Caco-2 (cell line): Measurements from ENCODE around the gene SLA2. TPM values are rescaled to one million over a fixed set of nuclear protein-coding genes. Genes with fewer than 3 reads are reported as not detected.
A peak's percentile ranks its signal among the peaks of the same experiment; 100 is the strongest.
"Not testable (repeated sequence)": the region's sequence is repeated elsewhere in the genome, so short reads cannot be mapped to it uniquely, and the experiment has no call there.

Source experiments
- BruUV-seq: library from RNA; stranded (reverse); fragments of 400-500 nt; replicated peaks from 2 replicates; lab custom pipeline; 2021; lab: Mats Ljungman, UMichigan
- CTCF ChIA-PET: fragments of 300-600 bp; sonication (Branson Sonifier 250); formaldehyde crosslinking; loops from one replicate; lab custom pipeline; 2022; ENCODE audit warnings: antibody characterized with exemption; lab: Charles Lee
- POLR2A ChIA-PET: fragments of 300-600 bp; sonication (Branson Sonifier 250); formaldehyde crosslinking; loops from one replicate; lab custom pipeline; 2022; ENCODE audit warnings: antibody characterized with exemption; lab: Charles Lee
- DNase-seq, 2 experiments: peaks; one replicate each; pipeline versions ENCODE4 v3.0.0 to v3.0.0-alpha.2; 2020 to 2022
- H3K27me3 ChIP-seq: replicated peaks from 2 replicates; pipeline ENCODE4 v1.6.0; 2011; ENCODE audit warnings: low read length; ENCODE audit not compliant: control insufficient read depth, insufficient read depth
- H3K36me3 ChIP-seq: 2 replicates; pipeline ENCODE4 v1.5.1; 2011; ENCODE audit warnings: low read length; ENCODE audit not compliant: control insufficient read depth, insufficient read depth
- H3K4me1 ChIP-seq: fragments of 250-450 bp; sonication (Bioruptor Pico); 2 replicates; pipeline ENCODE4 v1.5.1; 2020; ENCODE audit warnings: mild to moderate bottlenecking
- H3K4me3 ChIP-seq: 2 replicates; pipeline ENCODE4 v1.5.1; 2011; ENCODE audit warnings: low read depth, mild to moderate bottlenecking, control low read depth, low read length
- H3K9me3 ChIP-seq: fragments of 250-450 bp; sonication (Bioruptor Pico); 2 replicates; pipeline ENCODE4 v1.5.1; 2020; ENCODE audit warnings: mild to moderate bottlenecking, moderate library complexity
- H3K27ac Mint-ChIP-seq: one replicate; pipeline ENCODE4 v1.8.0; 2022; ENCODE audit warnings: mixed read lengths; ENCODE audit not compliant: unreplicated experiment
- H3K27me3 Mint-ChIP-seq: one replicate; pipeline ENCODE4 v1.8.0; 2022; ENCODE audit warnings: mixed read lengths; ENCODE audit not compliant: insufficient read depth, unreplicated experiment
- H3K36me3 Mint-ChIP-seq: one replicate; pipeline ENCODE4 v1.8.0; 2022; ENCODE audit warnings: mild to moderate bottlenecking, mixed read lengths; ENCODE audit not compliant: insufficient read depth, unreplicated experiment
- H3K4me1 Mint-ChIP-seq: one replicate; pipeline ENCODE4 v1.8.0; 2022; ENCODE audit warnings: low read depth, mixed read lengths; ENCODE audit not compliant: unreplicated experiment
- H3K4me3 Mint-ChIP-seq: one replicate; pipeline ENCODE4 v1.8.0; 2022; ENCODE audit warnings: mild to moderate bottlenecking, moderate library complexity, mixed read lengths; ENCODE audit not compliant: unreplicated experiment
- H3K9me3 Mint-ChIP-seq: one replicate; pipeline ENCODE4 v1.8.0; 2022; ENCODE audit warnings: mixed read lengths; ENCODE audit not compliant: unreplicated experiment
- CTCF ChIP-seq, 2 experiments: fragments of 200-600 bp in 1 of 2; IDR thresholded peaks; 1 replicate in 1 of 2; 2 replicates in 1 of 2; pipeline versions ENCODE4 v1.5.1 to v1.8.0; 2011 to 2022; ENCODE audit warnings: antibody characterized with exemption in 1 of 2, control low read depth in 1 of 2, inconsistent platforms in 1 of 2, low read depth in 1 of 2, low read length in 1 of 2, mild to moderate bottlenecking in 1 of 2, moderate library complexity in 1 of 2; ENCODE audit not compliant: insufficient read depth in 1 of 2, severe bottlenecking in 1 of 2, unreplicated experiment in 1 of 2
- intact Hi-C: fragments of 100-400 bp; cut with micrococcal nuclease; formaldehyde crosslinking; loops from one replicate; pipeline ENCODE4 v1.10.0; 2022; ENCODE audit not compliant: unreplicated experiment
- total RNA-seq: library from RNA; stranded (reverse); gene quantifications from 2 replicates; pipeline ENCODE4 v1.2.3, GENCODE V29; 2022

SLA2 gene
- total RNA-seq, 1 experiment from 2014 or later, result 0.20 TPM

- Mint-ChIP-seq H3K9me3 (no peaks in the 10 kb centered on the region), H3K27ac (peak overlapping the region; percentile 63), H3K36me3 (peaks cover 21% of the 10 kb centered on the region), H3K4me1 (peaks cover 12% of the 10 kb centered on the region), H3K4me3 (peak overlapping the region; percentile 79), H3K27me3 (no peaks in the 10 kb centered on the region)
- BruUV-seq, result no TSS peak
- ChIA-PET POLR2A (interaction anchor here (0.5 to 0.8 kb wide), 3 partner anchors 18 to 629 kb away, joined by 4 to 7 read pairs (median 6); partner anchors contain the start of gene RAB5IF), CTCF (interaction anchor here (0.8 to 1.5 kb wide), 3 partner anchors 21 to 41 kb away, joined by 3 to 9 read pairs (median 5); partner anchors contain the start of gene RAB5IF)
- Histone ChIP-seq H3K4me3 (no peak overlapping the region), H3K4me1 (peaks cover 29% of the 10 kb centered on the region), H3K9me3 (no peaks in the 10 kb centered on the region), H3K36me3 (no peaks in the 10 kb centered on the region), H3K27me3 (no peaks in the 10 kb centered on the region)
- peak in 1 of 2 experiments; percentile 42 for DNase-seq
- intact Hi-C loops, result loop anchor here (2.0 kb wide), 1 partner anchor 15 kb away; no protein-coding TSS in a partner anchor
- TF ChIP-seq CTCF (IDR thresholded peaks at IDR 0.05; ENCODE audit: insufficient read depth in 1 of 2, low read depth in 1 of 2, low read length in 1 of 2, severe bottlenecking in 1 of 2, unreplicated experiment in 1 of 2), result no peak
Measured at GRCh38 chr20:36571564-36572504, 74.2 kb downstream of the SLA2 start.

GRCh38 chr20:36569847-36570429 is 76.1 kb downstream of the SLA2 start:
- DNase-seq, result no peak
- no TSS peak for BruUV-seq
- ChIA-PET CTCF (interaction anchor here (1.2 kb wide), 1 partner anchor 19 kb away, joined by 7 read pairs; no protein-coding TSS in a partner anchor), POLR2A (interaction anchor here (1.5 kb wide), 1 partner anchor 8 kb away, joined by 6 read pairs; no protein-coding TSS in a partner anchor)
- no peaks in the 10 kb centered on the region for H3K27me3 ChIP-seq
- no peak overlapping the region for H3K4me3 ChIP-seq
- Mint-ChIP-seq H3K27ac (no peak overlapping the region), H3K36me3 (peaks cover 13% of the 10 kb centered on the region), H3K9me3 (peaks cover 5% of the 10 kb centered on the region), H3K27me3 (no peaks in the 10 kb centered on the region), H3K4me3 (no peak overlapping the region), H3K4me1 (peaks cover 12% of the 10 kb centered on the region)
- H3K4me1 ChIP-seq, result peaks cover 18% of the 10 kb centered on the region
- no peak for TF ChIP-seq CTCF (IDR thresholded peaks at IDR 0.05; ENCODE audit: insufficient read depth in 1 of 2, low read depth in 1 of 2, low read length in 1 of 2, severe bottlenecking in 1 of 2, unreplicated experiment in 1 of 2)
- no peaks in the 10 kb centered on the region for H3K36me3 ChIP-seq
- H3K9me3 ChIP-seq, result peaks cover 9% of the 10 kb centered on the region
- intact Hi-C loops, result no loop called here

GRCh38 chr20:36565520-36565919 is 80.5 kb downstream of the SLA2 start:
- CTCF ChIA-PET, result no interaction called here
- Mint-ChIP-seq H3K27ac (no peak overlapping the region), H3K9me3 (peaks cover 18% of the 10 kb centered on the region), H3K4me3 (no peak overlapping the region), H3K4me1 (peaks cover 7% of the 10 kb centered on the region), H3K27me3 (no peaks in the 10 kb centered on the region), H3K36me3 (no peaks in the 10 kb centered on the region)
- POLR2A ChIA-PET, result interaction anchor here (0.6 kb wide), 1 partner anchor 17 kb away, joined by 3 read pairs; no protein-coding TSS in a partner anchor
- no peaks in the 10 kb centered on the region for H3K36me3 ChIP-seq
- H3K27me3 ChIP-seq, result no peaks in the 10 kb centered on the region
- no peak overlapping the region for H3K4me3 ChIP-seq
- DNase-seq, result no peak
- BruUV-seq, result no TSS peak
- intact Hi-C loops, result no loop called here
- peaks cover 8% of the 10 kb centered on the region; the same call in 1 of the 2 replicates for H3K4me1 ChIP-seq
- peaks cover 10% of the 10 kb centered on the region for H3K9me3 ChIP-seq
- no peak for TF ChIP-seq CTCF (IDR thresholded peaks at IDR 0.05; ENCODE audit: insufficient read depth in 1 of 2, low read depth in 1 of 2, low read length in 1 of 2, severe bottlenecking in 1 of 2, unreplicated experiment in 1 of 2)

GRCh38 chr20:36564726-36565121 is 81.3 kb downstream of the SLA2 start:
- H3K4me3 Mint-ChIP-seq, H3K4me1 ChIP-seq, CTCF ChIA-PET, H3K27ac Mint-ChIP-seq, DNase-seq, H3K4me1 Mint-ChIP-seq, BruUV-seq, POLR2A ChIA-PET, H3K9me3 ChIP-seq, H3K27me3 Mint-ChIP-seq, H3K36me3 Mint-ChIP-seq, intact Hi-C loops, H3K27me3 ChIP-seq, H3K4me3 ChIP-seq, H3K36me3 ChIP-seq: not testable (repeated sequence)
- peaks cover 18% of the 10 kb centered on the region for H3K9me3 Mint-ChIP-seq
